ENCODE data around the gene PGAM5.

DNA sequence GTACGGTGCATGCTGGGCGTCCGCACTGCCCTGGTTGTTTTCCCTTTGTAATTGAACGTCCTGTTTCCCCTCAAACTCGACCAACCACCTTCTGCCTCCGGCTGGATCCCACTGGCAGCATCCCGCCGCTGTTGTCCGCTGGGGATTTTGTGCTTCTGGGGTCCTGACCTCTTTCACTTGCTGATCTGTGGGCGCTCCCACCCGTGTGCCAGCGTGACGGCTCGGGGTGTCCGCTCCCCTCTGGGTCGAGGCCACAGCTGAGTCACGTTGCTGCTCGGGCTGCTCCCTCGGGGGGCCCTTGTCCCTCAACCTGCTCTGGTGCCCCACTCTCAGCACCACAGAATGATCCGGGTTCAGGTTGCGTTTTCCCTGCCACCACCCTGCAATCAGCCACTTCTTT lies 8.0 kb downstream of the PGAM5 start:
- TF ChIP-seq BHLHE40 (IDR thresholded peaks at IDR 0.05; ENCODE audit: borderline replicate concordance) (no peak), LEF1 (IDR thresholded peaks at IDR 0.05; ENCODE audit: borderline replicate concordance) (no peak)
